ENCODE results near the gene INAFM1. TPM values are rescaled to one million over a fixed set of nuclear protein-coding genes. Genes with fewer than 3 reads are reported as not detected.
A peak's percentile ranks its signal among the peaks of the same experiment; 100 is the strongest.

The INAFM1 gene
- total and polyA plus RNA-seq, 9 of the 15 experiments (the other 6 are each of a cell fraction or from before 2014, with no cell fraction given) = 0.71 to 30.9 (median 3.1) TPM

DNA sequence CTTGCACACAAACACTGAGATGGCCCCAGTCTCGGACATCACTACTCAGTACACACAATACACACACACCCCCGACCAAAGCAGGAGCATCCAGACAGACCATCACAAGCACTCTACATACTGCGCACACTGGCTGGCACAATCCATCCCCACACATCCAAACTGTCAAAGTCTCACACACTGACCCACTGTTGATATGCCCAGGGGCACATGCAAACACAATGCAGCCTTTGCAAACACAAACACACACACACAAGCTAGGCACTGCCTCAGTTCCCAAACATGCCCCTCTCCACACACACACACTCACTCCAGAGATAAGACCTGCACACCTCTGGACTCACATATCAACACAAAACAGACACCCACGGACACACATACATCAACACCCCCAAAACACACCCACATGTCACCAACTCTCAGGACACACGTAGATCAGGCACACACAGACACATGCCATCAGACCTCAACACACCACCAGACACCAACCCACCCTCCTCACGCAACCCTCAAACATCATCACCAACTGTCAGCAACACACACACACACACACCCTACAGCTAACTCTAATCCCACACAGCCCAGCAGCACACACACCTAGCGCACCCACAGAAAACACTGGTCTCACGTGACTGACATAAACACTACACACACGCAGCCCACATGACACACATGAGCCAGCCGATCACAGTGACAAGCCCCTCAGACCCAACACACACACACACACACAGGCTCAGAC, 45.6 kb upstream of the INAFM1 start:
- Histone ChIP-seq H3K9me1 (ENCODE audit: control insufficient read depth, insufficient read depth, low read length) (no peaks in the 10 kb centered on the region), H2AFZ (ENCODE audit: low read depth, low read length) (no peak overlapping the region), H4K20me1 (replicated peaks; ENCODE audit: control insufficient read depth, insufficient read depth, low read length) (peaks cover 17% of the 10 kb centered on the region; the same call in 1 of the 2 replicates), H3K36me3 (ENCODE audit: control insufficient read depth, insufficient read depth, low read length) (peaks cover 8% of the 10 kb centered on the region; the same call in 2 of the 3 replicates), H3K27ac (ENCODE audit: extremely low read depth, low read depth, low read length) (peak overlapping the region; percentile 93), H3K4me3 (peak overlapping the region; percentile 100), H3K4me1 (replicated peaks in 1 of 2; ENCODE audit: control insufficient read depth in 2 of 2, insufficient read depth in 2 of 2, low read length in 2 of 2) (peaks cover 25 to 75% of the 10 kb centered on the region in 2 experiments), H3K4me2 (ENCODE audit: insufficient read depth, low read length) (peak overlapping the region; percentile 100), H3K9me3 (replicated peaks; ENCODE audit: control insufficient read depth, insufficient read depth, low read depth, low read length) (no peaks in the 10 kb centered on the region), H3K79me2 (ENCODE audit: control insufficient read depth, insufficient read depth, low read length) (peaks cover 56% of the 10 kb centered on the region), H3K27me3 (ENCODE audit: control insufficient read depth in 2 of 2, insufficient read depth in 2 of 2, low read length in 2 of 2) (no peaks in the 10 kb centered on the region; a peak in 1 of 5 replicates), H3K9ac (ENCODE audit: insufficient read depth in 1 of 2, low read depth in 2 of 2, low read length in 2 of 2) (peak overlapping the region; percentile 87 to 99)
- ChIA-PET CTCF (ENCODE audit: low intra/inter-chr PET ratio) (interaction anchor here (0.6 to 1.1 kb wide), 2 partner anchors 15 to 163 kb away, joined by 3 read pairs; no protein-coding TSS in a partner anchor), POLR2A (interaction anchor here (0.6 to 8.2 kb wide), 8 partner anchors 9 to 218 kb away, joined by 3 to 171 read pairs (median 3); no protein-coding TSS in a partner anchor)
- peak in 2 of 4 experiments; percentile 24 to 60 for DNase-seq (ENCODE audit: extremely low read depth in 1 of 4, low spot score in 3 of 4)
- peak; percentile 83 for FAIRE-seq
- no TSS peak for BruUV-seq (replicated peaks)
- 0 out of 3 replicates have a peak, but pooled peaks have one; percentile 1 for ATAC-seq
- WGBS (ENCODE audit: insufficient coverage, low coverage, missing lambda C conversion rate) = 5% methylated on average over 10 of the region's 10 CpGs
- in situ Hi-C loops (cut with MboI) = no loop called here
- intact Hi-C loops (cut with micrococcal nuclease) = loop anchor here (5.0 kb wide), 1 partner anchor 77 kb away; no protein-coding TSS in a partner anchor
- TF ChIP-seq TCFL5 (CRISPR knock-in tag; conservative IDR thresholded peaks at IDR 0.05) (no peak), FOXK2 (conservative IDR thresholded peaks at IDR 0.05 in 1 of 2, IDR thresholded peaks at IDR 0.05 in 1 of 2; ENCODE audit: low read depth in 2 of 2) (peak; percentile 87 to 92), ETV1 (tag; conservative IDR thresholded peaks at IDR 0.05; ENCODE audit: low read depth) (no peak), SMARCA5 (IDR thresholded peaks at IDR 0.05) (0 out of 2 replicates have a peak, but pooled peaks have one; percentile 13), YBX1 (IDR thresholded peaks at IDR 0.05) (no peak), MAFF (IDR thresholded peaks at IDR 0.05; ENCODE audit: low read length) (no peak), POLR2A (conservative IDR thresholded peaks at IDR 0.05) (peak; percentile 16), NRF1 (conservative IDR thresholded peaks at IDR 0.05 in 1 of 2, IDR thresholded peaks at IDR 0.05 in 1 of 2) (no peak; a peak in 1 of 4 replicates), HDAC6 (IDR thresholded peaks at IDR 0.05; ENCODE audit: low read depth, low read length) (0 out of 2 replicates have a peak, but pooled peaks have one; percentile 56)
- TF ChIP-seq, protein P1, sequence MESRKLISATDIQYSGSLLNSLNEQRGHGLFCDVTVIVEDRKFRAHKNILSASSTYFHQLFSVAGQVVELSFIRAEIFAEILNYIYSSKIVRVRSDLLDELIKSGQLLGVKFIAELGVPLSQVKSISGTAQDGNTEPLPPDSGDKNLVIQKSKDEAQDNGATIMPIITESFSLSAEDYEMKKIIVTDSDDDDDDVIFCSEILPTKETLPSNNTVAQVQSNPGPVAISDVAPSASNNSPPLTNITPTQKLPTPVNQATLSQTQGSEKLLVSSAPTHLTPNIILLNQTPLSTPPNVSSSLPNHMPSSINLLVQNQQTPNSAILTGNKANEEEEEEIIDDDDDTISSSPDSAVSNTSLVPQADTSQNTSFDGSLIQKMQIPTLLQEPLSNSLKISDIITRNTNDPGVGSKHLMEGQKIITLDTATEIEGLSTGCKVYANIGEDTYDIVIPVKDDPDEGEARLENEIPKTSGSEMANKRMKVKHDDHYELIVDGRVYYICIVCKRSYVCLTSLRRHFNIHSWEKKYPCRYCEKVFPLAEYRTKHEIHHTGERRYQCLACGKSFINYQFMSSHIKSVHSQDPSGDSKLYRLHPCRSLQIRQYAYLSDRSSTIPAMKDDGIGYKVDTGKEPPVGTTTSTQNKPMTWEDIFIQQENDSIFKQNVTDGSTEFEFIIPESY (CRISPR knock-in tag; IDR thresholded peaks at IDR 0.05) = no peak
- TF ChIP-seq, protein P2, sequence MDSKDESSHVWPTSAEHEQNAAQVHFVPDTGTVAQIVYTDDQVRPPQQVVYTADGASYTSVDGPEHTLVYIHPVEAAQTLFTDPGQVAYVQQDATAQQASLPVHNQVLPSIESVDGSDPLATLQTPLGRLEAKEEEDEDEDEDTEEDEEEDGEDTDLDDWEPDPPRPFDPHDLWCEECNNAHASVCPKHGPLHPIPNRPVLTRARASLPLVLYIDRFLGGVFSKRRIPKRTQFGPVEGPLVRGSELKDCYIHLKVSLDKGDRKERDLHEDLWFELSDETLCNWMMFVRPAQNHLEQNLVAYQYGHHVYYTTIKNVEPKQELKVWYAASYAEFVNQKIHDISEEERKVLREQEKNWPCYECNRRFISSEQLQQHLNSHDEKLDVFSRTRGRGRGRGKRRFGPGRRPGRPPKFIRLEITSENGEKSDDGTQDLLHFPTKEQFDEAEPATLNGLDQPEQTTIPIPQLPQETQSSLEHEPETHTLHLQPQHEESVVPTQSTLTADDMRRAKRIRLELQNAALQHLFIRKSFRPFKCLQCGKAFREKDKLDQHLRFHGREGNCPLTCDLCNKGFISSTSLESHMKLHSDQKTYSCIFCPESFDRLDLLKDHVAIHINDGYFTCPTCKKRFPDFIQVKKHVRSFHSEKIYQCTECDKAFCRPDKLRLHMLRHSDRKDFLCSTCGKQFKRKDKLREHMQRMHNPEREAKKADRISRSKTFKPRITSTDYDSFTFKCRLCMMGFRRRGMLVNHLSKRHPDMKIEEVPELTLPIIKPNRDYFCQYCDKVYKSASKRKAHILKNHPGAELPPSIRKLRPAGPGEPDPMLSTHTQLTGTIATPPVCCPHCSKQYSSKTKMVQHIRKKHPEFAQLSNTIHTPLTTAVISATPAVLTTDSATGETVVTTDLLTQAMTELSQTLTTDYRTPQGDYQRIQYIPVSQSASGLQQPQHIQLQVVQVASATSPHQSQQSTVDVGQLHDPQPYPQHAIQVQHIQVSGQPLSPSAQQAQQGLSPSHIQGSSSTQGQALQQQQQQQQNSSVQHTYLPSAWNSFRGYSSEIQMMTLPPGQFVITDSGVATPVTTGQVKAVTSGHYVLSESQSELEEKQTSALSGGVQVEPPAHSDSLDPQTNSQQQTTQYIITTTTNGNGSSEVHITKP (IDR thresholded peaks at IDR 0.05; ENCODE audit: partially characterized antibody) = peak; percentile 23
- TF ChIP-seq, protein P3, sequence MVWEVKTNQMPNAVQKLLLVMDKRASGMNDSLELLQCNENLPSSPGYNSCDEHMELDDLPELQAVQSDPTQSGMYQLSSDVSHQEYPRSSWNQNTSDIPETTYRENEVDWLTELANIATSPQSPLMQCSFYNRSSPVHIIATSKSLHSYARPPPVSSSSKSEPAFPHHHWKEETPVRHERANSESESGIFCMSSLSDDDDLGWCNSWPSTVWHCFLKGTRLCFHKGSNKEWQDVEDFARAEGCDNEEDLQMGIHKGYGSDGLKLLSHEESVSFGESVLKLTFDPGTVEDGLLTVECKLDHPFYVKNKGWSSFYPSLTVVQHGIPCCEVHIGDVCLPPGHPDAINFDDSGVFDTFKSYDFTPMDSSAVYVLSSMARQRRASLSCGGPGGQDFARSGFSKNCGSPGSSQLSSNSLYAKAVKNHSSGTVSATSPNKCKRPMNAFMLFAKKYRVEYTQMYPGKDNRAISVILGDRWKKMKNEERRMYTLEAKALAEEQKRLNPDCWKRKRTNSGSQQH (CRISPR knock-in tag; IDR thresholded peaks at IDR 0.05) = peak; percentile 70; the same call in 1 of the 2 replicates

All from K562 (cell line).